H9 (cell line): ENCODE results near the gene LARGE1. TPM values are rescaled to one million over a fixed set of nuclear protein-coding genes. Genes with fewer than 3 reads are reported as not detected.

Experiments
- DNase-seq: peaks from one replicate; pipeline ENCODE4 v3.0.0-alpha.2; 2017
- H2AFZ ChIP-seq: one replicate; pipeline ENCODE4 v1.6.1; 2013; ENCODE audit warnings: mild to moderate bottlenecking, low read length, control low read depth, moderate library complexity
- H2AK5ac ChIP-seq: 2 replicates; pipeline ENCODE4 v1.6.1; 2013; ENCODE audit warnings: low read length, control low read depth, mixed read lengths; ENCODE audit not compliant: insufficient read length
- H2BK120ac ChIP-seq: one replicate; pipeline ENCODE4 v1.6.1; 2013; ENCODE audit warnings: low read depth, mild to moderate bottlenecking, low read length, control low read depth, inconsistent platforms; ENCODE audit not compliant: poor library complexity, severe bottlenecking
- H2BK12ac ChIP-seq: 2 replicates; pipeline ENCODE4 v1.6.1; 2013; ENCODE audit warnings: low read length, control low read depth, mixed read lengths, low read depth; ENCODE audit not compliant: insufficient read length
- H2BK15ac ChIP-seq: 2 replicates; pipeline ENCODE4 v1.6.1; 2013; ENCODE audit warnings: low read depth, low read length, control low read depth
- H2BK20ac ChIP-seq: one replicate; pipeline ENCODE4 v1.6.1; 2013; ENCODE audit warnings: low read depth, mild to moderate bottlenecking, low read length, control low read depth, inconsistent platforms; ENCODE audit not compliant: poor library complexity, severe bottlenecking
- H2BK5ac ChIP-seq: 2 replicates; pipeline ENCODE4 v1.6.1; 2013; ENCODE audit warnings: low read length, control low read depth, mixed read lengths; ENCODE audit not compliant: insufficient read length
- H3K14ac ChIP-seq: 2 replicates; pipeline ENCODE4 v1.6.1; 2013; ENCODE audit warnings: low read length, control low read depth; ENCODE audit not compliant: insufficient read depth
- H3K18ac ChIP-seq: 2 replicates; pipeline ENCODE4 v1.6.1; 2013; ENCODE audit warnings: low read depth, mild to moderate bottlenecking, mixed read lengths, low read length, control low read depth; ENCODE audit not compliant: insufficient read length
- H3K23ac ChIP-seq: 2 replicates; pipeline ENCODE4 v1.6.1; 2013; ENCODE audit warnings: low read length, control low read depth, mixed read lengths, low read depth; ENCODE audit not compliant: insufficient read length
- H3K23me2 ChIP-seq: 2 replicates; pipeline ENCODE4 v1.6.1; 2013; ENCODE audit warnings: low read depth, mild to moderate bottlenecking, mixed read lengths, low read length, control low read depth; ENCODE audit not compliant: insufficient read length, poor library complexity, severe bottlenecking
- H3K27ac ChIP-seq: 2 replicates; pipeline ENCODE4 v1.5.1; 2013; ENCODE audit warnings: low read length, control low read depth, mixed read lengths, low read depth; ENCODE audit not compliant: insufficient read length
- H3K27me3 ChIP-seq: 2 replicates; pipeline ENCODE4 v1.6.1; 2013; ENCODE audit warnings: low read length, control low read depth, inconsistent platforms; ENCODE audit not compliant: insufficient read depth
- H3K4ac ChIP-seq: 2 replicates; pipeline ENCODE4 v1.6.1; 2013; ENCODE audit warnings: low read depth, mild to moderate bottlenecking, control low read depth, inconsistent platforms, low read length, moderate library complexity
- H3K4me1 ChIP-seq: 2 replicates; pipeline ENCODE4 v1.6.1; 2013; ENCODE audit warnings: low read length, control low read depth, inconsistent platforms; ENCODE audit not compliant: insufficient read depth
- H3K4me2 ChIP-seq: 2 replicates; pipeline ENCODE4 v1.6.1; 2013; ENCODE audit warnings: low read length, control low read depth, mixed read lengths; ENCODE audit not compliant: insufficient read length, insufficient read depth
- H3K56ac ChIP-seq: 2 replicates; pipeline ENCODE4 v1.6.1; 2013; ENCODE audit warnings: low read depth, mild to moderate bottlenecking, mixed read lengths, low read length, control low read depth; ENCODE audit not compliant: insufficient read length
- H3K79me1 ChIP-seq: 2 replicates; pipeline ENCODE4 v1.6.1; 2013; ENCODE audit warnings: low read depth, mild to moderate bottlenecking, moderate library complexity, low read length, control low read depth, inconsistent platforms; ENCODE audit not compliant: insufficient read depth, poor library complexity, severe bottlenecking
- H3K79me2 ChIP-seq: 2 replicates; pipeline ENCODE4 v1.6.1; 2013; ENCODE audit warnings: low read length, control low read depth, inconsistent platforms; ENCODE audit not compliant: insufficient read depth
- H3K9ac ChIP-seq: 2 replicates; pipeline ENCODE4 v1.6.1; 2013; ENCODE audit warnings: low read length, control low read depth, mixed read lengths; ENCODE audit not compliant: insufficient read length; ENCODE audit errors: extremely low read depth
- H3K9me3 ChIP-seq: one replicate; pipeline ENCODE4 v1.6.1; 2013; ENCODE audit warnings: low read depth, low read length, inconsistent platforms; ENCODE audit not compliant: control insufficient read depth
- H3T11ph ChIP-seq: one replicate; pipeline ENCODE4 v1.6.1; 2013; ENCODE audit warnings: mild to moderate bottlenecking, low read length, control low read depth, inconsistent platforms
- H4K20me1 ChIP-seq: one replicate; pipeline ENCODE4 v1.6.1; 2013; ENCODE audit not compliant: control insufficient read depth, insufficient read length, insufficient read depth
- H4K5ac ChIP-seq: 2 replicates; pipeline ENCODE4 v1.6.1; 2013; ENCODE audit warnings: low read depth, mild to moderate bottlenecking, mixed read lengths, low read length, control low read depth; ENCODE audit not compliant: insufficient read length
- H4K8ac ChIP-seq: replicated peaks from 2 replicates; pipeline ENCODE4 v1.6.1; 2013; ENCODE audit warnings: low read length, control low read depth, mixed read lengths, low read depth; ENCODE audit not compliant: insufficient read length
- H4K91ac ChIP-seq: 2 replicates; pipeline ENCODE4 v1.6.1; 2013; ENCODE audit warnings: low read depth, mild to moderate bottlenecking, moderate library complexity, mixed read lengths, low read length, control low read depth; ENCODE audit not compliant: insufficient read length
- H3K27ac Mint-ChIP-seq, 3 experiments: 2 replicates in 2 of 3; 3 replicates in 1 of 3; pipeline ENCODE4 v1.8.0; 2020 to 2021; ENCODE audit warnings: mixed read lengths in 3 of 3, mild to moderate bottlenecking in 1 of 3, moderate library complexity in 1 of 3
- H3K27me3 Mint-ChIP-seq: 2 replicates; pipeline ENCODE4 v1.8.0; 2021; ENCODE audit warnings: low read depth, mild to moderate bottlenecking, moderate library complexity, mixed read lengths
- H3K36me3 Mint-ChIP-seq, 3 experiments: 2 replicates in 2 of 3; 3 replicates in 1 of 3; pipeline ENCODE4 v1.8.0; 2020 to 2021; ENCODE audit warnings: low read depth in 3 of 3, mixed read lengths in 3 of 3; ENCODE audit not compliant: insufficient read depth in 1 of 3
- H3K4me1 Mint-ChIP-seq, 2 experiments: 2 replicates each; pipeline ENCODE4 v1.8.0; 2020; ENCODE audit warnings: mixed read lengths in 2 of 2
- H3K4me3 Mint-ChIP-seq, 2 experiments: 2 replicates in 1 of 2; 3 replicates in 1 of 2; pipeline ENCODE4 v1.8.0; 2020 to 2021; ENCODE audit warnings: mild to moderate bottlenecking in 2 of 2, mixed read lengths in 2 of 2, moderate library complexity in 1 of 2
- H3K9me3 Mint-ChIP-seq, 2 experiments: 2 replicates in 1 of 2; 3 replicates in 1 of 2; pipeline ENCODE4 v1.8.0; 2020; ENCODE audit warnings: mild to moderate bottlenecking in 2 of 2, mixed read lengths in 2 of 2, moderate library complexity in 1 of 2
- WGBS: extraction: QIAGEN DNeasy Blood & Tissue Kit; methylation state at CpG from one replicate; pipeline ENCODE4 v1.1.7; 2013; ENCODE audit warnings: missing lambda C conversion rate, low lambda C conversion rate, mixed read lengths; ENCODE audit not compliant: insufficient read length; ENCODE audit errors: extremely low coverage; 5-methylcytosine and 5-hydroxymethylcytosine counted together
- total RNA-seq: library from RNA; stranded (reverse); gene quantifications from 2 replicates; pipeline ENCODE4 v1.2.1, GENCODE V29; 2021
- TF ChIP-seq, protein P1 (sequence below): fragments of 200-600 bp; sonication (generic); conservative IDR thresholded peaks from 3 replicates; pipeline ENCODE4 v1.8.0; 2021; ENCODE audit warnings: antibody characterized with exemption, mild to moderate bottlenecking

Gene LARGE1
- total RNA-seq, 1 experiment from 2014 or later: 43.5 TPM

- H3K27me3 Mint-ChIP-seq: no peaks in the 10 kb centered on the region
- H3K4me3 Mint-ChIP-seq: no peak overlapping the region
- Histone ChIP-seq H4K8ac (no peak overlapping the region), H2BK120ac (no peak overlapping the region), H2BK20ac (no peak overlapping the region), H3K4me1 (no peaks in the 10 kb centered on the region), H3K18ac (no peak overlapping the region), H3K14ac (no peak overlapping the region), H2BK12ac (no peak overlapping the region), H3K4me2 (no peak overlapping the region), H2BK15ac (no peak overlapping the region), H3K56ac (no peak overlapping the region), H3K79me1 (no peaks in the 10 kb centered on the region), H4K5ac (no peak overlapping the region), H3K23ac (no peak overlapping the region), H3K4ac (no peak overlapping the region), H4K91ac (no peak overlapping the region), H3K9me3 (no peaks in the 10 kb centered on the region), H3K27me3 (no peaks in the 10 kb centered on the region), H3T11ph (no peak overlapping the region), H2BK5ac (no peak overlapping the region), H3K27ac (no peak overlapping the region), H3K79me2 (no peaks in the 10 kb centered on the region), H2AFZ (no peak overlapping the region), H4K20me1 (no peaks in the 10 kb centered on the region), H3K9ac (no peak overlapping the region), H2AK5ac (no peak overlapping the region), H3K23me2 (no peaks in the 10 kb centered on the region)
- DNase-seq: no peak
- TF ChIP-seq, protein P1, sequence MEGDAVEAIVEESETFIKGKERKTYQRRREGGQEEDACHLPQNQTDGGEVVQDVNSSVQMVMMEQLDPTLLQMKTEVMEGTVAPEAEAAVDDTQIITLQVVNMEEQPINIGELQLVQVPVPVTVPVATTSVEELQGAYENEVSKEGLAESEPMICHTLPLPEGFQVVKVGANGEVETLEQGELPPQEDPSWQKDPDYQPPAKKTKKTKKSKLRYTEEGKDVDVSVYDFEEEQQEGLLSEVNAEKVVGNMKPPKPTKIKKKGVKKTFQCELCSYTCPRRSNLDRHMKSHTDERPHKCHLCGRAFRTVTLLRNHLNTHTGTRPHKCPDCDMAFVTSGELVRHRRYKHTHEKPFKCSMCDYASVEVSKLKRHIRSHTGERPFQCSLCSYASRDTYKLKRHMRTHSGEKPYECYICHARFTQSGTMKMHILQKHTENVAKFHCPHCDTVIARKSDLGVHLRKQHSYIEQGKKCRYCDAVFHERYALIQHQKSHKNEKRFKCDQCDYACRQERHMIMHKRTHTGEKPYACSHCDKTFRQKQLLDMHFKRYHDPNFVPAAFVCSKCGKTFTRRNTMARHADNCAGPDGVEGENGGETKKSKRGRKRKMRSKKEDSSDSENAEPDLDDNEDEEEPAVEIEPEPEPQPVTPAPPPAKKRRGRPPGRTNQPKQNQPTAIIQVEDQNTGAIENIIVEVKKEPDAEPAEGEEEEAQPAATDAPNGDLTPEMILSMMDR: no peak
- peaks cover 0 to 3% of the 10 kb centered on the region in 2 experiments; a peak in 1 of 4 replicates for H3K4me1 Mint-ChIP-seq
- WGBS: no CpG with 5 or more reads among the region's 5 CpGs
- H3K27ac Mint-ChIP-seq: no peak overlapping the region
- peaks cover 0 to 4% (median 1%) of the 10 kb centered on the region in 3 experiments; a peak in 3 of 7 replicates for H3K36me3 Mint-ChIP-seq
- no peaks in the 10 kb centered on the region; a peak in 1 of 5 replicates for H3K9me3 Mint-ChIP-seq
Measured at GRCh38 chr22:33553493-33553892, 366.8 kb downstream of the LARGE1 start.
